GM23338 (cell line): ENCODE measurements around the gene GRP.

Experiments used
- CREB1 ChIP-seq: fragments of 250-450 bp; sonication (Bioruptor Pico); IDR thresholded peaks from 2 replicates; pipeline ENCODE4 v1.5.0; 2020; ENCODE audit warnings: low read depth, mild to moderate bottlenecking, moderate library complexity
- CTCF ChIP-seq, 2 experiments: fragments of 200-600 bp in 1 of 2; sonication (generic) in 1 of 2; conservative IDR thresholded peaks; 2 replicates each; pipeline versions ENCODE4 v1.5.1 to v1.6.1; 2016 to 2017; ENCODE audit warnings: antibody characterized with exemption in 2 of 2, low read depth in 2 of 2, mild to moderate bottlenecking in 2 of 2, moderate library complexity in 1 of 2
- ETS1 ChIP-seq: IDR thresholded peaks from 2 replicates; pipeline ENCODE4 v1.6.1; 2016; ENCODE audit warnings: antibody characterized with exemption
- EZH2 ChIP-seq: fragments of 200-600 bp; sonication (generic); IDR thresholded peaks from one replicate; pipeline ENCODE4 v1.8.0; 2017; ENCODE audit warnings: antibody characterized with exemption, mild to moderate bottlenecking, low read depth; ENCODE audit not compliant: unreplicated experiment
- EZH2phosphoT487 ChIP-seq: fragments of 200-600 bp; sonication (generic); IDR thresholded peaks from one replicate; pipeline ENCODE4 v1.8.1; 2018; ENCODE audit warnings: antibody characterized with exemption; ENCODE audit not compliant: unreplicated experiment
- JUNB ChIP-seq: IDR thresholded peaks from one replicate; pipeline ENCODE4 v1.6.1; 2016; ENCODE audit warnings: antibody characterized with exemption; ENCODE audit not compliant: unreplicated experiment
- POLR2AphosphoS5 ChIP-seq: IDR thresholded peaks from 2 replicates; pipeline ENCODE4 v1.6.1; 2016; ENCODE audit warnings: antibody characterized with exemption, low read depth
- TF ChIP-seq, protein P1 (sequence below): IDR thresholded peaks from one replicate; pipeline ENCODE4 v1.6.1; 2018; ENCODE audit warnings: antibody characterized with exemption; ENCODE audit not compliant: unreplicated experiment

GRCh38 chr18:59263661-59264060 is 43.7 kb downstream of the GRP start:
- TF ChIP-seq EZH2: peak; percentile 35
- no peak for TF ChIP-seq CTCF (conservative IDR thresholded peaks at IDR 0.05; ENCODE audit: low read depth in 2 of 2)
- no peak for TF ChIP-seq CREB1
- no peak for TF ChIP-seq JUNB
- TF ChIP-seq, protein P1, sequence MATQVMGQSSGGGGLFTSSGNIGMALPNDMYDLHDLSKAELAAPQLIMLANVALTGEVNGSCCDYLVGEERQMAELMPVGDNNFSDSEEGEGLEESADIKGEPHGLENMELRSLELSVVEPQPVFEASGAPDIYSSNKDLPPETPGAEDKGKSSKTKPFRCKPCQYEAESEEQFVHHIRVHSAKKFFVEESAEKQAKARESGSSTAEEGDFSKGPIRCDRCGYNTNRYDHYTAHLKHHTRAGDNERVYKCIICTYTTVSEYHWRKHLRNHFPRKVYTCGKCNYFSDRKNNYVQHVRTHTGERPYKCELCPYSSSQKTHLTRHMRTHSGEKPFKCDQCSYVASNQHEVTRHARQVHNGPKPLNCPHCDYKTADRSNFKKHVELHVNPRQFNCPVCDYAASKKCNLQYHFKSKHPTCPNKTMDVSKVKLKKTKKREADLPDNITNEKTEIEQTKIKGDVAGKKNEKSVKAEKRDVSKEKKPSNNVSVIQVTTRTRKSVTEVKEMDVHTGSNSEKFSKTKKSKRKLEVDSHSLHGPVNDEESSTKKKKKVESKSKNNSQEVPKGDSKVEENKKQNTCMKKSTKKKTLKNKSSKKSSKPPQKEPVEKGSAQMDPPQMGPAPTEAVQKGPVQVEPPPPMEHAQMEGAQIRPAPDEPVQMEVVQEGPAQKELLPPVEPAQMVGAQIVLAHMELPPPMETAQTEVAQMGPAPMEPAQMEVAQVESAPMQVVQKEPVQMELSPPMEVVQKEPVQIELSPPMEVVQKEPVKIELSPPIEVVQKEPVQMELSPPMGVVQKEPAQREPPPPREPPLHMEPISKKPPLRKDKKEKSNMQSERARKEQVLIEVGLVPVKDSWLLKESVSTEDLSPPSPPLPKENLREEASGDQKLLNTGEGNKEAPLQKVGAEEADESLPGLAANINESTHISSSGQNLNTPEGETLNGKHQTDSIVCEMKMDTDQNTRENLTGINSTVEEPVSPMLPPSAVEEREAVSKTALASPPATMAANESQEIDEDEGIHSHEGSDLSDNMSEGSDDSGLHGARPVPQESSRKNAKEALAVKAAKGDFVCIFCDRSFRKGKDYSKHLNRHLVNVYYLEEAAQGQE: no peak
- no peak for TF ChIP-seq EZH2phosphoT487
- no peak for TF ChIP-seq ETS1
- no peak for TF ChIP-seq POLR2AphosphoS5
